Smooth muscle cell (in vitro differentiated cells): ENCODE data around the gene ANKIB1. TPM values are rescaled to one million over a fixed set of nuclear protein-coding genes. Genes with fewer than 3 reads are reported as not detected.

ENCODE experiments used
- DNase-seq: peaks from one replicate; lab custom pipeline; 2025; ENCODE audit not compliant: unreplicated experiment; lab: John Stamatoyannopoulos, UW
- H2AFZ ChIP-seq: fragments of 200-600 bp; sonication (generic); 2 replicates; pipeline ENCODE4 v1.6.0; 2016; ENCODE audit warnings: antibody characterized with exemption, low read depth, mild to moderate bottlenecking
- H3F3A ChIP-seq: fragments of 200-600 bp; sonication (generic); 2 replicates; pipeline ENCODE4 v1.6.0; 2017; ENCODE audit warnings: antibody characterized with exemption, low read depth
- H3K27ac ChIP-seq: fragments of 200-600 bp; sonication (generic); 2 replicates; pipeline ENCODE4 v1.5.1; 2016; ENCODE audit warnings: low read depth, mild to moderate bottlenecking
- H3K27me3 ChIP-seq: fragments of 200-600 bp; sonication (generic); 2 replicates; pipeline ENCODE4 v1.6.1; 2016; ENCODE audit warnings: low read depth, mild to moderate bottlenecking
- H3K36me3 ChIP-seq: fragments of 200-600 bp; sonication (generic); 2 replicates; pipeline ENCODE4 v1.5.1; 2016; ENCODE audit warnings: low read depth
- H3K4me1 ChIP-seq: fragments of 200-600 bp; sonication (generic); 2 replicates; pipeline ENCODE4 v1.5.1; 2016; ENCODE audit warnings: low read depth
- H3K4me2 ChIP-seq: fragments of 200-600 bp; sonication (generic); 2 replicates; pipeline ENCODE4 v1.6.0; 2016; ENCODE audit warnings: mild to moderate bottlenecking
- H3K4me3 ChIP-seq: fragments of 200-600 bp; sonication (generic); 2 replicates; pipeline ENCODE4 v1.5.1; 2016; ENCODE audit warnings: mild to moderate bottlenecking
- H3K79me2 ChIP-seq: fragments of 200-600 bp; sonication (generic); 2 replicates; pipeline ENCODE4 v1.6.0; 2016; ENCODE audit warnings: low read depth, mild to moderate bottlenecking
- H3K9ac ChIP-seq: fragments of 200-600 bp; sonication (generic); 2 replicates; pipeline ENCODE4 v1.6.0; 2016; ENCODE audit warnings: low read depth
- H3K9me3 ChIP-seq: fragments of 200-600 bp; sonication (generic); replicated peaks from 2 replicates; pipeline ENCODE4 v1.5.1; 2016; ENCODE audit warnings: low read depth
- H4K20me1 ChIP-seq: fragments of 200-600 bp; sonication (generic); 2 replicates; pipeline ENCODE4 v1.6.0; 2016; ENCODE audit warnings: low read depth
- WGBS: methylation state at CpG from one replicate; pipeline ENCODE4 v1.1.7; 2016; ENCODE audit warnings: low lambda C conversion rate; 5-methylcytosine and 5-hydroxymethylcytosine counted together
- polyA plus RNA-seq: library from polyadenylated mRNA; unstranded; fragments of >200 nt; fragmentation: Nextera tagmentation; extraction: Ambion mirVana; gene quantifications from 2 replicates; pipeline ENCODE4 v1.2.1, GENCODE V29; 2016
- total RNA-seq: library from RNA; depleted of rRNA; stranded (reverse); fragments of >200 nt; gene quantifications from 2 replicates; pipeline ENCODE4 v1.2.3, GENCODE V29; 2014
- TF ChIP-seq, protein P1 (sequence below): fragments of 200-600 bp; sonication (generic); IDR thresholded peaks from 2 replicates; pipeline ENCODE4 v1.5.1; 2017; ENCODE audit warnings: borderline replicate concordance, mild to moderate bottlenecking, antibody characterized with exemption; ENCODE audit not compliant: insufficient read depth, poor library complexity, severe bottlenecking

ANKIB1 gene
- total and polyA plus RNA-seq, 2 experiments from 2014 or later = 12.9 to 57.4 TPM

DNA sequence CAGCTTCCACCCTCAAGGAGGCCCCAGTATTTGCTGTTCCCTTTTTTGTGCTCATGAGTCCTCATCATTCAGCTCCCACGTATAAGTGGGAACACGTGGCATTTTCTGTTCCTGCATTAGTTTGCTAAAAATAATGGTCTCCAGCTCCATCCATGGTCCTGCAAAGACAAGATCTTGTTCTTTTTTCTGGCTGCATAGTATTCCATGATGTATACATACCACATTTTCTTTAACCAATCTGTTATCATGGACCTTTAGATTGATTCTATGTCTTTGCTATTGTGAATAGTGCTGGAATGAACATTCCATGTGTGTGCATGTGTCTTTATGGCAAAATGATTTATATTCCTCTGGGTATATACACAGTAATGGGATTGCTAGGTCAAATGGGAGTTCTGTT lies 17.0 kb upstream of the ANKIB1 start:
- TF ChIP-seq, protein P1, sequence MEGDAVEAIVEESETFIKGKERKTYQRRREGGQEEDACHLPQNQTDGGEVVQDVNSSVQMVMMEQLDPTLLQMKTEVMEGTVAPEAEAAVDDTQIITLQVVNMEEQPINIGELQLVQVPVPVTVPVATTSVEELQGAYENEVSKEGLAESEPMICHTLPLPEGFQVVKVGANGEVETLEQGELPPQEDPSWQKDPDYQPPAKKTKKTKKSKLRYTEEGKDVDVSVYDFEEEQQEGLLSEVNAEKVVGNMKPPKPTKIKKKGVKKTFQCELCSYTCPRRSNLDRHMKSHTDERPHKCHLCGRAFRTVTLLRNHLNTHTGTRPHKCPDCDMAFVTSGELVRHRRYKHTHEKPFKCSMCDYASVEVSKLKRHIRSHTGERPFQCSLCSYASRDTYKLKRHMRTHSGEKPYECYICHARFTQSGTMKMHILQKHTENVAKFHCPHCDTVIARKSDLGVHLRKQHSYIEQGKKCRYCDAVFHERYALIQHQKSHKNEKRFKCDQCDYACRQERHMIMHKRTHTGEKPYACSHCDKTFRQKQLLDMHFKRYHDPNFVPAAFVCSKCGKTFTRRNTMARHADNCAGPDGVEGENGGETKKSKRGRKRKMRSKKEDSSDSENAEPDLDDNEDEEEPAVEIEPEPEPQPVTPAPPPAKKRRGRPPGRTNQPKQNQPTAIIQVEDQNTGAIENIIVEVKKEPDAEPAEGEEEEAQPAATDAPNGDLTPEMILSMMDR = no peak
- no peaks in the 10 kb centered on the region for H3K79me2 ChIP-seq
- no peak overlapping the region for H3K4me2 ChIP-seq
- no peaks in the 10 kb centered on the region for H3K27me3 ChIP-seq
- no peak for DNase-seq
- H3F3A ChIP-seq = no peaks in the 10 kb centered on the region
- H3K4me3 ChIP-seq = no peak overlapping the region
- WGBS = 98% methylated on average over 2 of the region's 2 CpGs
- H3K4me1 ChIP-seq = no peaks in the 10 kb centered on the region
- peaks cover 25% of the 10 kb centered on the region for H3K36me3 ChIP-seq
- no peak overlapping the region for H2AFZ ChIP-seq
- H3K27ac ChIP-seq = no peak overlapping the region
- H3K9me3 ChIP-seq = no peaks in the 10 kb centered on the region
- no peak overlapping the region for H3K9ac ChIP-seq
- H4K20me1 ChIP-seq = no peaks in the 10 kb centered on the region

DNA sequence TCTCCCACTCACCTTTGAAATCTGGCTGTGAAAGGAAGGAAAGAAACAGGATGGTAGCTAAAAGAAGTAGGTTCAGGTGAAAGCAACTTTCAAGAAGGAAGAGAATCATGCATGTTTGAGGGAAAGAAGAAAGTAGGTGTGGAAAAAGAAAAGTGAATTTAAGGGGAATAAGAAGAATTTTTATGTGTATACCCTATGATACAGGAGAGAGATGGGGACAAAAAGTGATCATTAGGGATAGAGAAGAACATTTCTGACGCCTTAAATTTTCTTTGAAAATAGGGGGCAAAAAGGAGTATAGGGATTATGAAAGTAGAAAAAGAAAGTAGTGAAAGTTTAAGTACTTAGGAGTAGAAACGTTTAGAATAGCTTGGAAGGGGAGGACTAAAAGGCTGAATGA lies 15.2 kb upstream of the ANKIB1 start:
- no peak overlapping the region for H3K9ac ChIP-seq
- no peaks in the 10 kb centered on the region for H3F3A ChIP-seq
- H2AFZ ChIP-seq = no peak overlapping the region
- no peaks in the 10 kb centered on the region for H3K4me1 ChIP-seq
- H3K27ac ChIP-seq = no peak overlapping the region
- no peak for DNase-seq
- 94% methylated on average over 2 of the region's 2 CpGs for WGBS
- H3K79me2 ChIP-seq = no peaks in the 10 kb centered on the region
- H3K36me3 ChIP-seq = peaks cover 36% of the 10 kb centered on the region
- H3K4me2 ChIP-seq = no peak overlapping the region
- TF ChIP-seq, protein P1 = no peak
- H4K20me1 ChIP-seq = no peaks in the 10 kb centered on the region
- no peaks in the 10 kb centered on the region for H3K9me3 ChIP-seq
- H3K4me3 ChIP-seq = no peak overlapping the region
- H3K27me3 ChIP-seq = no peaks in the 10 kb centered on the region

DNA sequence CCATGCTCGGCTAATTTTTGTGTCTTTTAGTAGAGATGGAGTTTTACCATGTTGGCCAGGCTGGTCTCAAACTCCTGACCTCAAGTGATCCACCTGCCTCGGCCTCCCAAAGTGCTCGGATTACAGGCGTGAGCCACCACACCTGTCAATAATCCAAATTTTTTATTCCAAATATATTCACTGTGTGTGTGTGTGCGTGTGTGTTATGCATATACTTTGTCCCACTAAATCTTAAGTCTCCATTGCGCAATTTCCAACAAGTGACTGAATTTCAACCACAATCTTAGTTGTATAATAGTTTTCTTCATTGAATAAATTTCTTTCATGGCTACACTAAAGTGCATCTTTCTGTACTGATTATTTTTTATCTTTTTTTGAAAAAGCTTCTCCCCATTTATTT lies 2.8 kb upstream of the ANKIB1 start:
- no peak for DNase-seq
- peaks cover 58% of the 10 kb centered on the region for H3K79me2 ChIP-seq

More for the DNA sequence above, 2.8 kb upstream of the ANKIB1 start:
- no peaks in the 10 kb centered on the region for H3K9me3 ChIP-seq
- no peaks in the 10 kb centered on the region for H3K27me3 ChIP-seq
- peaks cover 5% of the 10 kb centered on the region for H3K36me3 ChIP-seq
- H3K9ac ChIP-seq = no peak overlapping the region
- WGBS = 98% methylated on average over 6 of the region's 6 CpGs
- H3K4me2 ChIP-seq = no peak overlapping the region
- no peaks in the 10 kb centered on the region for H3F3A ChIP-seq
- peaks cover 27% of the 10 kb centered on the region for H3K4me1 ChIP-seq
- TF ChIP-seq, protein P1 = no peak
- H3K4me3 ChIP-seq = no peak overlapping the region
- H4K20me1 ChIP-seq = peaks cover under 1% of the 10 kb centered on the region
- no peak overlapping the region for H2AFZ ChIP-seq
- H3K27ac ChIP-seq = no peak overlapping the region
